Osteoblast (primary cell): ENCODE data around the gene TAGAP. TPM values are rescaled to one million over a fixed set of nuclear protein-coding genes. Genes with fewer than 3 reads are reported as not detected.

Source experiments
- DNase-seq: peaks from one replicate; pipeline ENCODE4 v3.0.0; 2011; ENCODE audit warnings: low spot score, mixed read lengths; ENCODE audit not compliant: insufficient read length; ENCODE audit errors: missing footprints
- H2AFZ ChIP-seq: 2 replicates; pipeline ENCODE4 v1.6.0; 2011; ENCODE audit warnings: mild to moderate bottlenecking, low read length
- H3K27ac ChIP-seq: 2 replicates; pipeline ENCODE4 v1.5.1; 2011; ENCODE audit warnings: mild to moderate bottlenecking, low read depth, low read length, moderate library complexity
- H3K27me3 ChIP-seq: 2 replicates; pipeline ENCODE4 v1.6.0; 2012; ENCODE audit warnings: mild to moderate bottlenecking, control low read depth, inconsistent platforms, low read length, moderate library complexity; ENCODE audit not compliant: insufficient read depth
- H3K36me3 ChIP-seq: 2 replicates; pipeline ENCODE4 v1.5.1; 2011; ENCODE audit warnings: mild to moderate bottlenecking, low read length, control low read depth, moderate library complexity; ENCODE audit not compliant: insufficient read depth
- H3K4me1 ChIP-seq: 2 replicates; pipeline ENCODE4 v1.5.1; 2011; ENCODE audit warnings: mild to moderate bottlenecking, low read length, control low read depth, moderate library complexity; ENCODE audit not compliant: insufficient read depth
- H3K4me2 ChIP-seq: 2 replicates; pipeline ENCODE4 v1.6.0; 2011; ENCODE audit warnings: mild to moderate bottlenecking, low read length; ENCODE audit not compliant: insufficient read depth
- H3K4me3 ChIP-seq: fragments of 200-600 bp; sonication (generic); 3 replicates; pipeline ENCODE4 v1.5.1; 2012; ENCODE audit warnings: mild to moderate bottlenecking, low read length, inconsistent platforms; ENCODE audit not compliant: insufficient read depth
- H3K79me2 ChIP-seq: 2 replicates; pipeline ENCODE4 v1.6.0; 2012; ENCODE audit warnings: mild to moderate bottlenecking, low read length, control low read depth, inconsistent platforms; ENCODE audit not compliant: insufficient read depth
- H3K9me3 ChIP-seq: 2 replicates; pipeline ENCODE4 v1.5.1; 2011; ENCODE audit warnings: low read depth, low read length, control low read depth
- H4K20me1 ChIP-seq: 2 replicates; pipeline ENCODE4 v1.6.0; 2012; ENCODE audit warnings: mild to moderate bottlenecking, low read length, control low read depth; ENCODE audit not compliant: insufficient read depth
- total RNA-seq: library from RNA; depleted of rRNA; stranded (reverse); fragments of >200 nt; gene quantifications from 2 replicates; pipeline ENCODE4 v1.2.3, GENCODE V29; 2012
- TF ChIP-seq, protein P1 (sequence below): IDR thresholded peaks from 2 replicates; pipeline ENCODE4 v1.5.1; 2011; ENCODE audit warnings: mild to moderate bottlenecking, low read depth, low read length, moderate library complexity; ENCODE audit errors: extremely low read depth

Gene TAGAP
- total RNA-seq, 1 donor, result not detected

DNA sequence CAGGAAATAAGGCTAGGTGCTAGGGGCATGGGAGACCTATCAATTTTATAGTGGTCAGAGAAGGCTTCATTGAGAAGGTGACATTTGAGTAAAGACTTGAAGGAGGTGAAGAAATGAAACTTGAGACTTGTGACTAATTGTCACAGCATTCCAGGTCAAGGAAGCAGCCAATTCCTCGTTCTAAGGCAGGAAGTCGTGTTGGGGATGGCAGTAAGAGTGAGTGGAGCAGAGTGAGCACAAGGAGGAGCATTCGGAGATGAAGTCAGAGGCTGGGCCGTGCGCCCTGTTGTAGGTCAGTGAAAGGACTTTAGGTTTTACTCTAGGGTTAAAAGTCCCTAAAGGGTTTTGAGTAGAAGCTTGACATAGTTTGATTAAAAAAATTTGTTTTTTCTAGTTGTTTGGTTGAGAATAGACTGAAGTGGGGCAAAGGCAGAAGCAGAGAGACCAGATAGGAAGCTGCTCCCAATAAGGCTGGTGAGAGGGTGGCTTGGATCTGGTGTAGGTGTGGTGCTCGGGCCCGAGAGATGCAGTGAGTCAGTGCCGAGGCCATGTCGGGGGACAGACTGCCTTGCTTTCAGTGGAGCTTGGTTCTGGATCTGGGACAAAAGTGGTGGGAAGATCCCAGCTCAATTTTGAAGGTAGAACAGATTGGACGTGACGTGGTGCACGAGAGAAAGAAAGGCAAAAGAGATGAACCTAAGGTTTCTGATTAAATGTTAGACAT, 42.2 kb downstream of the TAGAP start:
- Histone ChIP-seq H2AFZ (peak overlapping the region; percentile 67), H3K36me3 (no peaks in the 10 kb centered on the region), H3K27ac (no peak overlapping the region), H3K79me2 (peaks cover 9% of the 10 kb centered on the region), H3K4me1 (peaks cover 19% of the 10 kb centered on the region), H3K4me2 (peak overlapping the region; percentile 34), H3K4me3 (no peak overlapping the region), H4K20me1 (no peaks in the 10 kb centered on the region), H3K9me3 (no peaks in the 10 kb centered on the region), H3K27me3 (no peaks in the 10 kb centered on the region)
- TF ChIP-seq, protein P1, sequence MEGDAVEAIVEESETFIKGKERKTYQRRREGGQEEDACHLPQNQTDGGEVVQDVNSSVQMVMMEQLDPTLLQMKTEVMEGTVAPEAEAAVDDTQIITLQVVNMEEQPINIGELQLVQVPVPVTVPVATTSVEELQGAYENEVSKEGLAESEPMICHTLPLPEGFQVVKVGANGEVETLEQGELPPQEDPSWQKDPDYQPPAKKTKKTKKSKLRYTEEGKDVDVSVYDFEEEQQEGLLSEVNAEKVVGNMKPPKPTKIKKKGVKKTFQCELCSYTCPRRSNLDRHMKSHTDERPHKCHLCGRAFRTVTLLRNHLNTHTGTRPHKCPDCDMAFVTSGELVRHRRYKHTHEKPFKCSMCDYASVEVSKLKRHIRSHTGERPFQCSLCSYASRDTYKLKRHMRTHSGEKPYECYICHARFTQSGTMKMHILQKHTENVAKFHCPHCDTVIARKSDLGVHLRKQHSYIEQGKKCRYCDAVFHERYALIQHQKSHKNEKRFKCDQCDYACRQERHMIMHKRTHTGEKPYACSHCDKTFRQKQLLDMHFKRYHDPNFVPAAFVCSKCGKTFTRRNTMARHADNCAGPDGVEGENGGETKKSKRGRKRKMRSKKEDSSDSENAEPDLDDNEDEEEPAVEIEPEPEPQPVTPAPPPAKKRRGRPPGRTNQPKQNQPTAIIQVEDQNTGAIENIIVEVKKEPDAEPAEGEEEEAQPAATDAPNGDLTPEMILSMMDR, result no peak
- DNase-seq, result peak; percentile 66

DNA sequence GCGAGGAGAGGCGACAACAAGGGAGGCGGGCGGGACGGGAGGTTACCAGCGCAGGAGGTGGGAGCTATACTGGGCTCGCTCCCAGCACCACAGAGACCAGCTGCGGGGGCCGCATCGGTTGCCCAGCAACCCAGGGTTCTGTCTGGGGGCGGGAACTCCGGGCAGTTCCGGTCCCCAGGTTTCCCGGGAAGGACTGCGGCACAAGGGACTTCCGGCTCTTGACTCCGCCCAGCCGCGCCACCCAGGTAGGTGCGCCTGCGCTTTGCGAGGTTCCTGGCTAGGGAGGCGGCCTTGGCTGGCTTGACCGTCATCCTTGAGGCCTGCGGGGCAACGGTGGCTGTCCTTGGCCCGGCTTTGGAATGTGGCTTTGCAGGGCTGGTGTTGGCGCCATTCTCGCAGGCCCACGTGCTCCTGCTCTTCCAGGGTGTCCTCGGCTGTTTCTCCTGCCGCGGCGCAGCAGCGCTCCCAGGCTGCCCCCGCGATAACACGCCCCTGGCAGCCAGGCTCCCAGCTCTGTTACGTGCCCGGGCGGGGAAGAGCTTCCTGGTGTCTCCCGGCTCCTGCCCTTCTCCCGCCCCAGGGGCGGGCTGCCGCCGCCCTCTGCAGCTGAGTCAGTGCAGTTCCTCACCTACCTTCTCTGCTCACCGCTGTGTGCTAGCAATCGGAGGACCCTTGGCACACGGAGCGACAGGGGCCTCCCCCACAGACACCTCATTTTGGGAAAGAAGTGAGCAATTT, 45.0 kb downstream of the TAGAP start, which contains the start of gene RSPH3:
TSS of gene RSPH3 (minus strand) at position 537 of the 738 bp plus-strand sequence. CDS start 652 bp downstream, outside the sequence.
- H2AFZ ChIP-seq, result peak within 1 kb of the TSS; percentile 99
- DNase-seq, result peak; percentile 97
- peaks cover 10% of the 10 kb centered on the region for H3K79me2 ChIP-seq
- TF ChIP-seq, protein P1, result no peak
- H3K36me3 ChIP-seq, result no peaks in the 10 kb centered on the region
- peak within 1 kb of the TSS; percentile 98 for H3K4me3 ChIP-seq
- H3K27me3 ChIP-seq, result no peaks in the 10 kb centered on the region
- peak within 1 kb of the TSS; percentile 89 for H3K4me2 ChIP-seq
- no peaks in the 10 kb centered on the region for H3K9me3 ChIP-seq
- peaks cover 21% of the 10 kb centered on the region for H3K4me1 ChIP-seq
- peak within 1 kb of the TSS; percentile 81 for H3K27ac ChIP-seq
- no peaks in the 10 kb centered on the region for H4K20me1 ChIP-seq

DNA sequence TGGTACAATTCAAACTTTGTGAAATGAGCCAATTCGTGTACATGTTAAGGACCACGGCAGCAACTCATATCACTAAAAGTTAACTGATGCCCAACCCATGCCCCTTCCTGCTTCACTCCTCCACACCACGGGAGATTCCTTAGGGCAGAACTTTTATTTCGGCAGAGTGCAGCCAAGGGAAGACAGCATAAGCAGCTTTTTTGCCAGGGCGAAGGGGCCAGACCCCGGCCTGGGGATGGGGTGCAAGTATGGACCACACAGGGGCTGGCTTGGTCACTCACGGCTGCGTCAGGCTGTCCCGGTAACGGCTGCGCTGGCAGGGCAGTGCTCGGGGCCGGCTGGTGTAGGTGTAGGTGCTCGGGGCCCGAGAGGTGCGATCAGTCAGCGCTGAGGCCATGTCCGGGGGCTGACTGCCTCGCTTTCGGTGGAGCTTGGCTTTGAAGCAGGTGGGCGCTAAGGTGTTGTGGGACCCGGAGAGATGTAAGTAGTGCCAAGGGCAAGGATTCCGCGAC, 45.6 kb downstream of the TAGAP start:
- no peaks in the 10 kb centered on the region for H3K9me3 ChIP-seq
- peaks cover 21% of the 10 kb centered on the region for H3K4me1 ChIP-seq
- TF ChIP-seq, protein P1, result no peak
- peak overlapping the region; percentile 89 for H3K4me2 ChIP-seq
- H2AFZ ChIP-seq, result peak overlapping the region; percentile 99
- no peaks in the 10 kb centered on the region for H3K27me3 ChIP-seq
- peak overlapping the region; percentile 81 for H3K27ac ChIP-seq
- no peaks in the 10 kb centered on the region for H3K36me3 ChIP-seq
- H4K20me1 ChIP-seq, result no peaks in the 10 kb centered on the region
- peak; percentile 35 for DNase-seq
- H3K4me3 ChIP-seq, result peak overlapping the region; percentile 98
- peaks cover 12% of the 10 kb centered on the region for H3K79me2 ChIP-seq

DNA sequence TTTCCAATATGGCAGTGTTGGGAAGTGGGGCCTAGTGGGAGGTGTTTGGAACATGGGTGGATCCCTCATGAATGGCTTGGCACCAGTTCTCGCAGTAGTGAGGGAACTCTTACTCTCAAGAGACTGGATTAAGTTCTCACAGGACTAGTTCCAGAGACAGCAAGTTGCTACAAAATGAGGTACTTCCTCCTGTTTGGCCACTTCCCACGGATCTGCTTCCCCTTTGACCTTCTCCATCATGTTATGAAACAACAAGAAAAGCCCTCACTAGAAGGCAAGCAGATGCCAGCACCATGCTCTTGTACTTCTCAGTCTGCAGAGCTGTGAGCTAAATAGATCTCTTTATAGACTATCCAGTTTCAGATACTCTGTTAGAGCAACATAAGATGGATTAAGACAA, 47.9 kb downstream of the TAGAP start:
- Histone ChIP-seq H3K36me3 (peaks cover 4% of the 10 kb centered on the region), H3K4me1 (peaks cover 13% of the 10 kb centered on the region), H3K4me3 (no peak overlapping the region), H2AFZ (no peak overlapping the region), H4K20me1 (no peaks in the 10 kb centered on the region), H3K27me3 (no peaks in the 10 kb centered on the region), H3K9me3 (no peaks in the 10 kb centered on the region), H3K79me2 (peaks cover 12% of the 10 kb centered on the region), H3K4me2 (no peak overlapping the region), H3K27ac (no peak overlapping the region)
- TF ChIP-seq, protein P1, result no peak
- DNase-seq, result no peak
